GM21390 (cell line): ENCODE measurements around the gene PNPO.

Experiments used
- ATAC-seq: cut with Tn5 transposase; IDR thresholded peaks from one replicate; pipeline ENCODE4 v1.9.1; 2021; ENCODE audit not compliant: unreplicated experiment

The PNPO gene

DNA sequence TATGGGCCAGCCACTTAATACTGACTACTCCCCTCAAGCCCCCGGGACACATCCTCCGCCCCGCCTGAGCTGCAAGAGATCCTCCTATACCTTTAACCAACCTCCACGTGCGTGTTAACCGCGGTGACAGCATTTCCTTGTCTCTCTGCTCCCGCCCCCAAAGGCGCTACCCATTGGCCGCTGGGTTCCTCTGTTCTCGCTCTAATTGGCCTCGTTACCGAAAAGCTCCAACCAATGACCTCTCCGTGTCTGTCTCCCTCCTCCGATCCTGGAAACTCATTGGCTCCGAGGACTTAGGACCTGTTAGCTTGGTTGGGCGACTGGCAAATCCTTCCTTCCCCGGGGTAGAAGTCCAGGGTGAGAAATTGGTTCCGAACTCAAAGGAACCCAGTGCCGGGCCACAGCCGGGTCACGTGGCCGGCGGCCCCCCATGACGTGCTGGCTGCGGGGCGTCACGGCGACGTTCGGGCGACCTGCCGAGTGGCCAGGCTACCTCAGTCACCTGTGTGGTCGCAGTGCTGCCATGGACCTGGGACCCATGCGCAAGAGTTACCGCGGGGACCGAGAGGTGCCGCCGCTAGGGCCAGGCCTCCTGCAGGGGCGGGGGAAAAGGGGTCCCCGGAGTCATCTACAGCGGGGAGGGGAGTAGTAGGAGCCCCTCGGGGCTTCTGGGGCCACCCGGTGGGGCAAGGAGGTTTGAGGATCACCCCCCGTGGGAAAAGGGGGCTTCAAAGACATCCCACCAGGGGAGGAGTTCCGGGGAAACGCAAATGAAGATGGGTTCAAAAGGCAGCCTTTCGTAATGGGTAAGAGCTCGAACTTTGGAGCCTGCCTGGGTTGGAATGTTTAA, at the start of gene PNPO:
PNPO (plus strand) TSS at position 326 of the 850 bp plus-strand sequence; CDS start at position 431, 105 bp downstream.
- ATAC-seq, result peak; percentile 91

DNA sequence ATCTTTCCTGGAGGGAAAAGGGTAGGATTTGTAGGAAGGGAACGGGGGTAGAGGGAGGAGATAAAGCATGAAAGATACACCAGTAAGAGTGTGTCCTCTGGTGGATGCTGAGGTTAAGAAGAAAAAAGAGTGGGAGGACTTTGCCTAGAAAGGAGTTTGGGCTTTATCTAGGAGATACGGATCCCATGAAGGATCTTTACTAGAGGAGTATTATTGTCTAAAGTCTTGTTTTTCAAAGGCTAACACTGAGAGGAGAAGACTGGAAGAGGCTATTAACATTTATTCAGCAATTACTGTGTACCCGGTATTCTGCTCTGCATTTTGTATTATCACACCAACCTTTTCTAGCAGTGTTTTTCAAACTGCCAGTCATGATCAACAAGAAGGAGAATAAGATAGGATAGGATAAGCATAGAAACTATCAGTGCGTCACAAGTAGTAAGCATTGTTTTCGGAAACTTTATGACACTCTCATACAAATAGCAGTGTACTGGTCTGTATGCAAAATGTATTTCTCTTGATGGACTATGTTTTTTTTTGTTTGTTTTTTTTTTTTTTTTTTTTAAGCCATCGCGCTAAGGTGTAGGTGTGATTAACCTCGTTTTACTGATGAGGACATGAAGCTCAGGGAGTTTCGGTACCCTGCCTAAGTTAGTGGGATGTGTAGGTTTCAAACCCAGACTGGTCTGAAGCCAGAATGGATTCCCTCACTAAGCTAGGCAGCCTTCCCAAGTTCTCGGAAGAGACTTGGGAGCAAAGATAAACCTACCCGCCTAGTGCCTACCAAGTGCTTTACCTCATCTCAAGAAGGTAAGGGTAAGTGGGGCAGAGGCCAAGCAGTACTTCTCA, 46.6 kb upstream of the PNPO start:
- ATAC-seq, result no peak

DNA sequence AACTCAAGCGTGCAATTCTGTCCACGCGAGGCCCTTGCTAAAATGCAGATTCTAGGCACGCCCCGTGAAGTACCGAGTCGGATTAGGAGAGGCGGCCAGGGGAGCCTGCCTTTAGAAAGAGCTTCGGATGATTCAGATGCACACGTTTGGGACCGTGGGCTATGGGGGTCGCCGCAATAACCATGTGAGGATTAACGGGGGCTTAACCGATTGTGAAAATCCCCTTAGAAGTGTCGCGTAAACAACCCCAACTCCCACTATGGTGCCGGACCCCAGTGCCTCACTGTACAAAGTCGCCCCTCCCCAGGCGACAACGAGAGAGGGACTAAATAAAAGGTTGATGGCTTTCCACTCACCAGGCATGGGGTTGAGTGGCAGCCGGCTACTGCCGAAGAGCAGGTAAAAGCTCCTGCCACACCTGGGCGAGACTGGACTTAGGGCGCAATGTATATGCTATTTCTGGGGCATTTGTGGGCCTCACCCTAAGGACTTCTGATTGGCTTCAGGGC, 46.0 kb upstream of the PNPO start:
- ATAC-seq, result no peak

DNA sequence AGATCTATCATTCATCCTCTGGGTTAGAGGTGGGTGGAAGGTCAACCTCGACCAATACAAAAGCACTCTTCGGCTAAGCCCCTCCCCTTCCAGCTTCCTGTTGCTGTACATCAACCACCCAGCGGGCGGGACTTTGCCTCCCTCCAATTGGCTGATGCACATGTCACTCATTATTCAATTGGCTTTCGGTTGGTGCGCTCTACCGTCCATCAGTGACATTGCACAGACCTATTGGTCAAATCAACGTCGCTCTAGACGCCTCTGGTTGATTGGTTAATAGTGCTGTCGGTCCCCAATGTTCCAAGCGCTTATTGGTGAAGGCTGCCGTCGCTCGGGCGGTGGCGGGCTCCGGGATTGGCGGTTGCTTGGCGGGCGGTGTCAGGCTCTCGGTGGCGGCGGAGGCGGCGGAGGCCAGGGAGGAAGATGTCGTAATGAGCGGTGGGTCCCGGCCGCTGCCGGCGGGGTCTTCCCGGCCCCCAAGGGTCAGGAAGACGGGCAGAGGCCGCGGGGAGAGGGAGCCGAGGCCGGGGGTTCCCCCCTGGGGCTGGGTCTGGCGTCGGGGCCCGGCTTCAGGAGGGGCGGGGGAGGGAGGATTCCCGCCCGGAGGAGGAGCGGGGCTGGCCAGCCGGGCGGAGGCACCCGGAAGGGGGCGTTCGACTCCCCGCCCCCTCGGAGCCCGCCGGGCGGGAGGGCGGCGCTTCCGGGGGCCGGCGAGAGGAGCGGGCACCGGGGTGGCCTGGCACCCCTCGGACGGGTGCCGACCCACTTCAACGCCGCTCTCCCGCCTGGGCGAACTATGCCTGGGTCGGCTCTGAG, 45.3 kb upstream of the PNPO start, which contains the start of gene SP2:
SP2 (plus strand) TSS at position 381 of the 816 bp plus-strand sequence; CDS start at position 432, 51 bp downstream.
- peak; percentile 81 for ATAC-seq

DNA sequence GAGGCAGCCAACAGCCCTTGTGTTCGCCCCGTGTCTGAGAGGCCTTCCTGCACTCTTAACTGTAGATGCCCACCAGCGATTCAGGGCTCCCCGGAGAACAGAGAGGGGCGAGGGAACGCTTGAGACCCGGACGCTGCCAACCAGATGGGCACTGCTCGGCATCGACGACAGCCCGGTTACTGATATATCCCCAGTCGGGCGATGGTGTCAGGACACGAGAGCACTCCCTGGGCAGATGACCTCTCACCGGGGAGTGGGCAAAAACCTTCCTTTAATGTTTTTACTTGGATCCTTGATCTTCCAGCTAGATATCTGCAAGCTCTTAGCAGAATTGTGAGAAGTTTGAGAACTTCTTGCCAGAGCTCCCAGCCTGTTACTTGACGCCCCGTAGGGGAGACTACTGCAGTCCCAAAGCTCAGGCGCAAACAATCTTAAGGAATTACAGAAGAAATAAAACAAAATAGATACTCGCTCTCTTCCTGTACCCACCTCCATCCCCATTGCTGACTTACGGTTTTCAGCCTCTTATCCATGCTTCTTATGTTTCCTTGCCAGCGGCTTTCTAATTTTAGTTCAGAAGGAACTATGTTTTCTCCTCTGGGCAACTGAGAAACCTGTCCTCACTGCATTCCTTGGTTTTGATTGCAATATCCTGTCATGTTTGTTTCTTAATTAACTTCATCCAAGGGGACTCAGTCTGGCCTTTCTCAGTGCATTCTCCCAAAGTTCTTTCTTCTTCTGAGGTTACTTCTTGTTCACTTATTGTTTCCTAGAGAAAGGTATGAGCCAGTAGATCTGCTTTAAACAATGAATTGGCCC, 44.5 kb upstream of the PNPO start:
- ATAC-seq, result no peak

DNA sequence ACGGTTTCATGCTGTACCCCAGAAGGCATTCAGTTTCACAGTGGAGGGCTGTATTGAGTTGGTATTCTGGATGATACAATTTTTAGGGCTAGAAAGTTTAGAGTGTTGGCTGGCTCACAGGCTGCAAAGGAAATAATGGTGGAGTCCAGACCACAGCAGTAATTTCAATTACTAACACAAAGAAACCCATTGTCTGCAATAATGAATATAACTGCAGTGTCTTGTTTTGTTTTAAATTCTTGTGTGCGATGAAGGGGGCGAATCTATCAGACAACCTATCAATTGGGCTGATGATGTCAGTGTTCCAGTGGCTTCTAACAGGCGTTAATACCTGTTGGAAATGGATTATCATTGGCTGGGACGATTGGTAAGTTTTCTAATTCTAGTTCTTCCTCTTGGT, 43.8 kb upstream of the PNPO start:
- no peak for ATAC-seq

DNA sequence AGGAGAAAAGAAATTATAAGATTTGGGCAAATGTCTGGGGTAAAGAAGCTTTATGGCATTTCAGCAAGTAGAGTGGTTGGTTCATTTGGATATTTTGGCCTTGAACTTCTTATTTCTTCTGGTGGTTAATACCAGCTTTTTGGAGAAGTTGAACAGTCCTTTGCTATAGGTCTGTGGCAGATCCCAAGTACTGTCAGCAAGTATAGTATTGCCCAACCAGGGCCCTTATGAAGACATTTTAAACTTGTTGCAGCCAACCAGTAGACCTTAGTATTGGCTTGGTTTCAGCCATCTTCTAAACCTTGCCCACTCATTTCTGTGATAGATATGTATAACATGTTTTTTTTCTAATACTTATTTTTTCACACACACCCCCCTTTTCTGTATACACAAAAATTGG, 43.1 kb upstream of the PNPO start:
- ATAC-seq, result no peak

DNA sequence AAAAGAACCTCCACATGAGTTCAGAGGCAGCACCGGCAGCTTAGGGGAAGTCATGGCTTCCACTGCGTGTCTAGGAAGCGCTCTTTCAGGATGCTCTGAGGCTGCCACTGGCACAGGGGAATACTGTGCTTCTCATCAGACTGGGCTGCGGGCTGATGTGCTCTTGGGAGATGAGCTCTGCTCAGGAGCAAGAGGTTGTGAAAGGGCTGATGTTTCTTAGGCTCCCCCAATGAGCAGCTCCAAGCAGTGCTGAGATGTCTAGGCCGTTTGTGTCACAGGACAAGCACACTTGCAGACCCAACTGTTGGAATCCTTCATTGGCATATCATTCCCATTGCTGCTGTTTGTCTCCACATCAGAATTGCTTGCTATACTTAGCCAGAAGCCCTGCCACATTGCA, 41.7 kb upstream of the PNPO start:
- ATAC-seq, result no peak

DNA sequence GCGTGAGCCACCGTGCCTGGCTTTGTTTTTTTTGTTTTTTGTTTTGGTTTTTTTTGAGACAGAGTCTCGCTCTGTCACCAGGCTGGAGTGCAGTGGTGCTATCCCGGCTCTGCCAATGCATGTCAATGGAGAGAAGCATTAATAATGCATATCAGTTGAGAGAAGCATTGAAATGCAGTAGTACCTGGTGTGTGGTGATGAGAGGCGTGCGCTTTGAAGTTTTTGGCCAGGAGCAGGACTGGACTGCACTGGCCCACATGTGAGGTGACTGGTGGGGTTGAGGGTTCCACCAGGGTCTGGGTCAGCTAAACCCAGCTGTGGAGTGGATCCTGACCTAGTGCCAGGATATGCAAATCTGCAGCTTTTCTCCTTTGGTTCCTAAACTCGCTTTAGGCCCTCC, 39.9 kb upstream of the PNPO start:
- no peak for ATAC-seq

DNA sequence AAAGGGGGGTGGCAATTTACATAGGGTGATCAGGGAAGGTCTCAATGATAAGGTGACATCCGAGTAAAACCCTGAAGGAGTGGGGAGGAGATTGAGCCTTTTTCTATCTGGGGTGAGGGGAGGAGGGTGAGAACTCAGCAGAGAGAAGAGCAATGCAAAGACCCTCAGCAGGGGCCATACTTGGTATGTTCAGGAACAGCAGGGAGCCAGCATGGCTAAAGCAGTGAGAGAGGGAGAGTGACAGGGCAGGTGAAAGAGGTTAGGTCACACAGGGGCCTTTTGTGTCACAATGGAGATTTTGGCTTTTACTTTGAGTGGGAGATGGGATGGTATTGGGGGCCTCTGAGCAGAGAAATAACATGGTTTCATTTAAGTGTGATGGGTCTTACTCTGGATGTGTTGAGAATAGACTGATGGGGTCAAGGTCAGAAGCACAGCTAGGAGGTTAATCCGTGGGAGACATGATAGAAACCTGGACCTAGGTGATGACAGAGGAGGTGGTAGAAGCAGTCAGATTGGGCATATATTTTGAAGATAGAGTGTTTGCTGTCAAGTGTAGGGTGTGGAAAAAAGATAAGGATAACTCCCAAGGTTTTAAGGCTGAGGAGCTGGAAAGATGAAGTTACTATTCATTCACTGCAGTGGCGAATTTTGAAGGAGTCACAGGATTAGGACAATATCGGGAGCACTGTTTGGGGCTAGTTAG, 39.2 kb upstream of the PNPO start:
- no peak for ATAC-seq

DNA sequence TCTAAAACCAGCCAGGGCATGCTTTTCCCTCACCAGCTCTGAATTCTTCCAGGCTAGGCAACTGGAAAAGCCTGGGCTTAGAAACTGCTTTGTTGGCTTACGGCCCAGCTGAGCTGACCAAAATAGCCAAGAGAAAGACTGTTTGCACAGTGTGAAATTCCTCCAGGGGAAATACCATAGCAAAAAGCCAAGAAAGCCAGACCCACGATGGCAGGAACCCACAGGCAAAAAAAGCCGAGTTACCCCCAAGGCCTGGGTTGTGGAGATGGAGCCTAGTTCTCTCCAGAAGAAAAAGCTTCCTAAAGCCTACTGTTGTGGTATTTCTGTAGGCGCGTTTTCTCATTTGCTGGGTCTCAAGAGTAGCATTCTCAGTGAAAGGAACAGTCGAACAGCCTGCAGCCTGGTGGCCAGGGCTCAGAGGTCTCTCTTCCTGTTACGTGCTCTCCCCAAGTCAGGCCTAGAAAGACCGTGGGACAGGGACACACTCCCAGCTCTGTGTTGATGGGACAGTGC, 36.1 kb upstream of the PNPO start:
- ATAC-seq, result no peak

DNA sequence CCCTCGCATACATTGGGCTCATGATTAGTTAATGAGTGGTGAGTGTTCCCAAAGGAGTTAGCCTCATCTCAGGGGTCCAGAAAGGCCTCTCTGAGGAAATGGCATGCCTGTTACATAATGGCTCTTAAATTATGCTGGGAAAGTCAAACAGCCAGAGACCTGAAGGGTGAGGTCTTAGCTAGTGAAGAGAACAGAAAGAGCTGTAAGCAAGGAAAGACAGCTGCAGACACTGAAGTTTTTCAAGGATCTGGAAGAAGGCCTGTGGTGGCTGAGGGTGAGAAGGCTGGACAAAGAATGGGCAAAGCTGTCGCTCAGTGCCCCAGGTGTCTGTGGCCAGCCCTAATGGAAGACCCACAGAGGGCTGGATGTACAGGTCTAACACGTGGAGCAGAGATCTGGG, 34.9 kb upstream of the PNPO start:
- ATAC-seq, result no peak

DNA sequence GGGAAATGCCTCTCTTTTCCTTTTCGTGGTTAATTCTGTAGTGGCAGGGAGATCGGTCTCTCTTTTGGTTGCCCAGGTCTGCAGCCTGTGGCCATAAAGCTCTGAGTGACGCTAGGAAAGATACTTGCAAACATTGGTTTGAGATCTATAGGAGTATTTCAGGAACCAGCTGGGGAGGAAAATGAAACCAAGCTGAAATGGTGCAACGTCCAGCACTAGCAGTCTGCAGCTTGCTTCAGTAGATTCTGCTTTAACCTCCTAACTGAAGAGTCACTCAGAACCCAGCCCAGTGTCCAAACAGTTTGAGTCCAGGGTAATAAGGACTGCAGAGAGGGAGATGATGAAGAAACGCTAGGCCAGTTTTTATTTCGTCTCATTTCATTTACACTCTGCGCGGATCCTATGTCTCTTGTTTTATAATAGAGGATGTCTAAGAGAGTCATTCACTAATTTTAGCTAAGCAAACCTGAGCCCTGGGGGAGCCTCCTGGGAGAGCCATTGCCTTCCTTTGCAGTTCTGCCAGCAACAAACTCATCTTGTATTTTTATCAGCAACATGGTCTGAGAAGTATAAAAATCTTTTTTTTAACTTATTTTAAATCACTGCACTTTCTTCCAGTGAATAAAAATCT, 33.3 kb upstream of the PNPO start:
- ATAC-seq, result no peak

DNA sequence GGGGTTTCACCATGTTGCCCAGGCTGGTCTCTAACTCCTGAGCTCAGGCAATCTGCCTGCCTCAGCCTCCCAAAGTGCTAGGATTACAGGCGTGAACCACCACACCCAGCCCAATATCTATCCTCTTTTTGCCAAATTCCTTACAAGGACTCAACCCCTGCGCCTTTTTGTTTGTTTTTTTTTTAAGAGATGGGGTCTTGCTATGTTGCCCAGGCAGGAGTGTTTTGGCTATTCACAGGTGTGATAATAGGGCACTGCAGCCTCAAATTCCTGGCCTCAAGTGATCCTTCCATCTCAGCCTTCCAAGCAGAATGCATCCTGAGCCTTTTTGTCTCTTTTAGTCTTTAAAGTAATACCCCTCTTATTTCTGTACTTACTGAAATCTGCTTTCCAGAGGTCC, 28.3 kb upstream of the PNPO start:
- no peak for ATAC-seq

DNA sequence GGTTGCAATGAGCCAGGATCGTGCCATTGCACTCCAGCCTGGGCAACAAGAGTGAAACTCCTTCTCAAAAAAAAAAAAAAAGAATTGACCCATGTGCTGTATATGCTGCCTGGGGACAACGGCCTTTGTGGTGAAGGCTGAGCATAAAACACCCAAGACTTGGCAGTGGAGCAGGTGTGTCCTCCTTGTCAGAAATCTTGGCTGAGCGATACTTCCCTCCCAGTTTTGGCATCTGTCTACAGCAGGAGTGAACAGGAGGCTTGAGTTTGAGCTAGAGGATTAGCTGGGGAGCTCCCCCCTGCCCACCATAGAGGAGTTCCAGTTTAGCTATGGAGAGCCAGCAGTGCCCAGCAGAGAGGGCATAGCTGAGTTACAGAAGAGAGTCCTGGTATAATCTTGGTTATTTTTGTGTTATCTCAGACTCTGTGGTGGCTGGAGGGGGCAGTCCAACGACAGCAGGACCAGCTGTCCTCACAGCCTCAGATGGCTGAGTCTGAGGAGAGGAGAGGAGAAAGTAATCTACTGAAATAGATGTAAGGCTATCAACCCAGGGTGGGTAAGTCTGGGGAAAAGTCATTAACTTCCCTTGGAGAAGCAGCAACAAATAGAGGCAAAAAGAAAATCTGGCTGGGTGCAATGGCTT, 26.9 kb upstream of the PNPO start:
- no peak for ATAC-seq

DNA sequence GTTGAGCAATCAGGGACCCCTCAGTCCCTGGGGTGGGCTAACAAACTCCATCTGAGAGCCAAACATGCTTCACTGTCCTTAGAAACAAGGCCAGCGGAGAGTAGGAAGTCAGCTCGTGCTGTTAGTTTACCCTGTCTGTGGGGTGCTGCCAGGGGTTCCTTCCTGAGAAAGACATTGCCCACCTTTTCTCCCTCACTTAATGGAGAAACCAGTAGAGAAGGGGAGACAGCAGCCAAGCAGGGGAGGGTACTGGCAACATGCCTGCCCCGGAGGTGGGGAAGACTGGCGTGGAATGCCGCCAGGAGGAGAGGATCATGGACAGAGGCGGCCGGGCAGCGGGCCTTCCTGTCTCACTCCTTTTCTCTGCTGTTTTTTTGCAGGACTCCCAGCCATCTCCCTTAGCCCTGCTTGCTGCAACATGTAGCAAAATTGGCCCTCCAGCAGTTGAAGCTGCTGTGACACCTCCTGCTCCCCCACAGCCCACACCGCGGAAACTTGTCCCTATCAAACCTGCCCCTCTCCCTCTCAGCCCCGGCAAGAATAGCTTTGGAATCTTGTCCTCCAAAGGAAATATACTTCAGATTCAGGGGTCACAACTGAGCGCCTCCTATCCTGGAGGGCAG, 25.5 kb upstream of the PNPO start:
- ATAC-seq, result no peak

DNA sequence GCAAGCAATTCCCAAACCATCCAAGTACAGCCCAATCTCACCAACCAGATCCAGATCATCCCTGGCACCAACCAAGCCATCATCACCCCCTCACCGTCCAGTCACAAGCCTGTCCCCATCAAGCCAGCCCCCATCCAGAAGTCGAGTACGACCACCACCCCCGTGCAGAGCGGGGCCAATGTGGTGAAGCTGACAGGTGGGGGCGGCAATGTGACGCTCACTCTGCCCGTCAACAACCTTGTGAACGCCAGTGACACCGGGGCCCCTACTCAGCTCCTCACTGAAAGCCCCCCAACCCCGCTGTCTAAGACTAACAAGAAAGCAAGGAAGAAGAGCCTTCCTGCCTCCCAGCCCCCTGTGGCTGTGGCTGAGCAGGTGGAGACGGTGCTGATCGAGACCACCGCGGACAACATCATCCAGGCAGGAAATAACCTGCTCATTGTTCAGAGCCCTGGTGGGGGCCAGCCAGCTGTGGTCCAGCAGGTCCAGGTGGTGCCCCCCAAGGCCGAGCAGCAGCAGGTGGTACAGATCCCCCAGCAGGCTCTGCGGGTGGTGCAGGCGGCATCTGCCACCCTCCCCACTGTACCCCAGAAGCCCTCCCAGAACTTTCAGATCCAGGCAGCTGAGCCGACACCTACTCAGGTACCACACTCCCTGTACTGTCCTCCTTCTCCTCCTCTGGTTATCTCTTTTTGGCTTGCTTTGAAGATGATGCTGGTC, 24.7 kb upstream of the PNPO start:
- no peak for ATAC-seq
